Progenitor cell of endocrine pancreas (in vitro differentiated cells): Measurements from ENCODE around the gene AQP2. TPM values are rescaled to one million over a fixed set of nuclear protein-coding genes. Genes with fewer than 3 reads are reported as not detected.
"Not testable (repeated sequence)": the region's sequence is repeated elsewhere in the genome, so short reads cannot be mapped to it uniquely, and the experiment has no call there.

Source experiments
- DNase-seq: peaks from one replicate; pipeline ENCODE4 v3.0.0; 2021; ENCODE audit warnings: low spot score; ENCODE audit not compliant: unreplicated experiment
- H3K27ac Mint-ChIP-seq: 2 replicates; pipeline ENCODE4 v1.8.0; 2021; ENCODE audit warnings: mild to moderate bottlenecking, moderate library complexity, mixed read lengths
- H3K27me3 Mint-ChIP-seq: 2 replicates; pipeline ENCODE4 v1.8.0; 2021; ENCODE audit warnings: mixed read lengths
- H3K36me3 Mint-ChIP-seq: 2 replicates; pipeline ENCODE4 v1.8.0; 2022; ENCODE audit warnings: mixed read lengths; ENCODE audit not compliant: insufficient read depth
- H3K4me1 Mint-ChIP-seq: 2 replicates; pipeline ENCODE4 v1.8.0; 2021; ENCODE audit warnings: low read depth, mixed read lengths
- H3K4me3 Mint-ChIP-seq: 2 replicates; pipeline ENCODE4 v1.8.0; 2021; ENCODE audit warnings: low read depth, mild to moderate bottlenecking, moderate library complexity, mixed read lengths
- H3K9me3 Mint-ChIP-seq: 2 replicates; pipeline ENCODE4 v1.8.0; 2021; ENCODE audit warnings: low read depth, mixed read lengths
- CTCF ChIP-seq: fragments of 200-600 bp; sonication (generic); IDR thresholded peaks from one replicate; pipeline ENCODE4 v1.5.0; 2021; ENCODE audit warnings: antibody characterized with exemption, mild to moderate bottlenecking; ENCODE audit not compliant: unreplicated experiment
- total RNA-seq: library from RNA; stranded (reverse); gene quantifications from 2 replicates; pipeline ENCODE4 v1.2.1, GENCODE V29; 2021

Gene AQP2
- total RNA-seq, 1 donor from 2014 or later, result 1.0 TPM

GRCh38 chr12:49983892-49984291, 33.4 kb downstream of the AQP2 start:
- Mint-ChIP-seq H3K36me3 (peaks cover 4% of the 10 kb centered on the region), H3K4me3 (no peak overlapping the region), H3K4me1 (peaks cover 23% of the 10 kb centered on the region), H3K27ac (no peak overlapping the region), H3K27me3 (peaks cover 5% of the 10 kb centered on the region), H3K9me3 (no peaks in the 10 kb centered on the region)
- DNase-seq, result no peak
- no peak for TF ChIP-seq CTCF

GRCh38 chr12:49984476-49985359, 34.2 kb downstream of the AQP2 start:
- H3K27me3 Mint-ChIP-seq, result peaks cover 5% of the 10 kb centered on the region
- H3K4me3 Mint-ChIP-seq, result no peak overlapping the region
- H3K36me3 Mint-ChIP-seq, result peaks cover 6% of the 10 kb centered on the region
- no peak for DNase-seq
- H3K27ac Mint-ChIP-seq, result no peak overlapping the region
- H3K4me1 Mint-ChIP-seq, result peaks cover 21% of the 10 kb centered on the region
- H3K9me3 Mint-ChIP-seq, result no peaks in the 10 kb centered on the region
- no peak for TF ChIP-seq CTCF

- Mint-ChIP-seq H3K27me3 (peaks cover 5% of the 10 kb centered on the region), H3K36me3 (peaks cover 9% of the 10 kb centered on the region), H3K27ac (no peak overlapping the region), H3K9me3 (no peaks in the 10 kb centered on the region), H3K4me1 (peaks cover 11% of the 10 kb centered on the region), H3K4me3 (no peak overlapping the region)
- no peak for DNase-seq
- TF ChIP-seq CTCF, result no peak
These were observed 35.4 kb downstream of the AQP2 start for GRCh38 chr12:49985981-49986380.

- not testable (repeated sequence) for H3K4me1 Mint-ChIP-seq, H3K27me3 Mint-ChIP-seq, H3K27ac Mint-ChIP-seq, H3K36me3 Mint-ChIP-seq, DNase-seq, H3K9me3 Mint-ChIP-seq, H3K4me3 Mint-ChIP-seq
These were observed 35.9 kb downstream of the AQP2 start for GRCh38 chr12:49986476-49986875.

- H3K4me1 Mint-ChIP-seq, result peaks cover under 1% of the 10 kb centered on the region
- DNase-seq, result no peak
These were observed 37.2 kb downstream of the AQP2 start for GRCh38 chr12:49987625-49988303.

GRCh38 chr12:49989400-49989799, 38.9 kb downstream of the AQP2 start:
- not testable (repeated sequence) for H3K27ac Mint-ChIP-seq, DNase-seq, H3K27me3 Mint-ChIP-seq, H3K4me3 Mint-ChIP-seq, H3K4me1 Mint-ChIP-seq, H3K9me3 Mint-ChIP-seq
- peaks cover 24% of the 10 kb centered on the region for H3K36me3 Mint-ChIP-seq

More at GRCh38 chr12:49987625-49988303, 37.2 kb downstream of the AQP2 start:
- Mint-ChIP-seq H3K36me3 (peaks cover 15% of the 10 kb centered on the region), H3K27ac (no peak overlapping the region), H3K27me3 (peaks cover 5% of the 10 kb centered on the region), H3K9me3 (no peaks in the 10 kb centered on the region), H3K4me3 (no peak overlapping the region)
- no peak for TF ChIP-seq CTCF
